ENCODE measurements around the gene PLXNA4. TPM values are rescaled to one million over a fixed set of nuclear protein-coding genes. Genes with fewer than 3 reads are reported as not detected.

PLXNA4 gene
- polyA plus RNA-seq, 1 donor from 2014 or later: not detected

- Mint-ChIP-seq H3K9me3 (no peaks in the 10 kb centered on the region), H3K4me3 (no peak overlapping the region), H3K4me1 (no peaks in the 10 kb centered on the region), H3K36me3 (no peaks in the 10 kb centered on the region), H3K27me3 (peaks cover 12% of the 10 kb centered on the region), H3K27ac (peak overlapping the region in 1 of 3 donors; percentile 4)
Measured at GRCh38 chr7:132475669-132476116, 100.6 kb downstream of the PLXNA4 start.

GRCh38 chr7:132475037-132475668, 101.1 kb downstream of the PLXNA4 start:
- H3K4me1 Mint-ChIP-seq: no peaks in the 10 kb centered on the region
- H3K27me3 Mint-ChIP-seq: peaks cover 12% of the 10 kb centered on the region
- no peaks in the 10 kb centered on the region for H3K36me3 Mint-ChIP-seq
- no peaks in the 10 kb centered on the region for H3K9me3 Mint-ChIP-seq
- H3K4me3 Mint-ChIP-seq: no peak overlapping the region
- H3K27ac Mint-ChIP-seq: no peak overlapping the region

- Mint-ChIP-seq H3K4me3 (no peak overlapping the region), H3K27me3 (peaks cover 12% of the 10 kb centered on the region), H3K4me1 (no peaks in the 10 kb centered on the region), H3K9me3 (no peaks in the 10 kb centered on the region), H3K27ac (no peak overlapping the region), H3K36me3 (no peaks in the 10 kb centered on the region)
Measured at GRCh38 chr7:132472463-132473120, 103.7 kb downstream of the PLXNA4 start.

- Mint-ChIP-seq H3K4me3 (no peak overlapping the region), H3K36me3 (no peaks in the 10 kb centered on the region), H3K9me3 (no peaks in the 10 kb centered on the region), H3K27ac (no peak overlapping the region), H3K27me3 (peaks cover 14% of the 10 kb centered on the region), H3K4me1 (no peaks in the 10 kb centered on the region)
Measured at GRCh38 chr7:132471515-132471914, 104.8 kb downstream of the PLXNA4 start.

GRCh38 chr7:132469681-132470080, 106.6 kb downstream of the PLXNA4 start:
- no peak overlapping the region for H3K4me3 Mint-ChIP-seq
- no peaks in the 10 kb centered on the region for H3K9me3 Mint-ChIP-seq
- H3K4me1 Mint-ChIP-seq: no peaks in the 10 kb centered on the region
- H3K27me3 Mint-ChIP-seq: peaks cover 14% of the 10 kb centered on the region
- H3K36me3 Mint-ChIP-seq: no peaks in the 10 kb centered on the region
- H3K27ac Mint-ChIP-seq: no peak overlapping the region

- Mint-ChIP-seq H3K4me1 (no peaks in the 10 kb centered on the region), H3K27ac (no peak overlapping the region), H3K36me3 (no peaks in the 10 kb centered on the region), H3K9me3 (no peaks in the 10 kb centered on the region), H3K27me3 (peaks cover 14% of the 10 kb centered on the region), H3K4me3 (no peak overlapping the region)
Measured at GRCh38 chr7:132469264-132469663, 107.0 kb downstream of the PLXNA4 start.

- no peaks in the 10 kb centered on the region for H3K4me1 Mint-ChIP-seq
- peaks cover 6% of the 10 kb centered on the region for H3K27me3 Mint-ChIP-seq
- H3K36me3 Mint-ChIP-seq: no peaks in the 10 kb centered on the region
- H3K27ac Mint-ChIP-seq: no peak overlapping the region
- H3K4me3 Mint-ChIP-seq: no peak overlapping the region
- peaks cover 0 to 1% (median 0%) of the 10 kb centered on the region in 3 donors for H3K9me3 Mint-ChIP-seq
Measured at GRCh38 chr7:132466367-132466766, 109.9 kb downstream of the PLXNA4 start.

GRCh38 chr7:132465516-132465915, 110.8 kb downstream of the PLXNA4 start:
- Mint-ChIP-seq H3K9me3 (peaks cover 0 to 1% (median 0%) of the 10 kb centered on the region in 3 donors), H3K4me3 (no peak overlapping the region), H3K27ac (no peak overlapping the region), H3K27me3 (peaks cover 6% of the 10 kb centered on the region), H3K36me3 (no peaks in the 10 kb centered on the region), H3K4me1 (peaks cover 0 to 2% (median 0%) of the 10 kb centered on the region in 3 donors)

- H3K27ac Mint-ChIP-seq: no peak overlapping the region
- H3K36me3 Mint-ChIP-seq: no peaks in the 10 kb centered on the region
- H3K4me1 Mint-ChIP-seq: peaks cover 0 to 2% (median 0%) of the 10 kb centered on the region in 3 donors
- H3K9me3 Mint-ChIP-seq: peaks cover 0 to 1% (median 0%) of the 10 kb centered on the region in 3 donors
- no peak overlapping the region for H3K4me3 Mint-ChIP-seq
- peaks cover 6% of the 10 kb centered on the region for H3K27me3 Mint-ChIP-seq
Measured at GRCh38 chr7:132464740-132465139, 111.5 kb downstream of the PLXNA4 start.

- Mint-ChIP-seq H3K9me3 (peaks cover 0 to 1% (median 0%) of the 10 kb centered on the region in 3 donors), H3K4me3 (no peak overlapping the region), H3K36me3 (no peaks in the 10 kb centered on the region), H3K4me1 (peaks cover 0 to 2% (median 0%) of the 10 kb centered on the region in 3 donors), H3K27me3 (peaks cover 8% of the 10 kb centered on the region), H3K27ac (no peak overlapping the region)
Measured at GRCh38 chr7:132463922-132464321, 112.3 kb downstream of the PLXNA4 start.

GRCh38 chr7:132462478-132462877, 113.8 kb downstream of the PLXNA4 start:
- Mint-ChIP-seq H3K27me3 (peaks cover 9% of the 10 kb centered on the region), H3K9me3 (peaks cover 0 to 4% (median 0%) of the 10 kb centered on the region in 3 donors), H3K4me1 (peaks cover 0 to 2% (median 0%) of the 10 kb centered on the region in 3 donors), H3K4me3 (no peak overlapping the region), H3K27ac (no peak overlapping the region), H3K36me3 (no peaks in the 10 kb centered on the region)

GRCh38 chr7:132461032-132461592, 115.2 kb downstream of the PLXNA4 start:
- Mint-ChIP-seq H3K4me1 (peaks cover 0 to 2% (median 0%) of the 10 kb centered on the region in 3 donors), H3K27me3 (peaks cover 3% of the 10 kb centered on the region), H3K4me3 (no peak overlapping the region), H3K9me3 (peaks cover 0 to 4% (median 0%) of the 10 kb centered on the region in 3 donors), H3K36me3 (no peaks in the 10 kb centered on the region), H3K27ac (no peak overlapping the region)

- Mint-ChIP-seq H3K27ac (no peak overlapping the region), H3K4me1 (peaks cover 0 to 2% (median 0%) of the 10 kb centered on the region in 3 donors), H3K27me3 (peaks cover 5% of the 10 kb centered on the region), H3K9me3 (peaks cover 0 to 4% (median 0%) of the 10 kb centered on the region in 3 donors), H3K4me3 (no peak overlapping the region), H3K36me3 (no peaks in the 10 kb centered on the region)
Measured at GRCh38 chr7:132458729-132459128, 117.5 kb downstream of the PLXNA4 start.

GRCh38 chr7:132457658-132458057, 118.6 kb downstream of the PLXNA4 start:
- H3K4me3 Mint-ChIP-seq: no peak overlapping the region
- no peaks in the 10 kb centered on the region for H3K36me3 Mint-ChIP-seq
- no peak overlapping the region for H3K27ac Mint-ChIP-seq
- peaks cover 0 to 2% (median 0%) of the 10 kb centered on the region in 3 donors for H3K9me3 Mint-ChIP-seq
- H3K27me3 Mint-ChIP-seq: peaks cover 5% of the 10 kb centered on the region
- peaks cover 0 to 2% (median 0%) of the 10 kb centered on the region in 3 donors for H3K4me1 Mint-ChIP-seq

- Mint-ChIP-seq H3K4me1 (peaks cover 0 to 2% (median 0%) of the 10 kb centered on the region in 3 donors), H3K27me3 (peaks cover 9% of the 10 kb centered on the region), H3K9me3 (peaks cover 0 to 2% (median 2%) of the 10 kb centered on the region in 3 donors), H3K27ac (no peak overlapping the region), H3K36me3 (no peaks in the 10 kb centered on the region), H3K4me3 (no peak overlapping the region)
Measured at GRCh38 chr7:132456418-132456817, 119.9 kb downstream of the PLXNA4 start.

All from IgD-negative memory B cell (primary cell).